Measurements from ENCODE around the gene CEBPG. TPM values are rescaled to one million over a fixed set of nuclear protein-coding genes. Genes with fewer than 3 reads are reported as not detected.

CEBPG gene
- total RNA-seq, 1 experiment from 2014 or later = 51.1 TPM

DNA sequence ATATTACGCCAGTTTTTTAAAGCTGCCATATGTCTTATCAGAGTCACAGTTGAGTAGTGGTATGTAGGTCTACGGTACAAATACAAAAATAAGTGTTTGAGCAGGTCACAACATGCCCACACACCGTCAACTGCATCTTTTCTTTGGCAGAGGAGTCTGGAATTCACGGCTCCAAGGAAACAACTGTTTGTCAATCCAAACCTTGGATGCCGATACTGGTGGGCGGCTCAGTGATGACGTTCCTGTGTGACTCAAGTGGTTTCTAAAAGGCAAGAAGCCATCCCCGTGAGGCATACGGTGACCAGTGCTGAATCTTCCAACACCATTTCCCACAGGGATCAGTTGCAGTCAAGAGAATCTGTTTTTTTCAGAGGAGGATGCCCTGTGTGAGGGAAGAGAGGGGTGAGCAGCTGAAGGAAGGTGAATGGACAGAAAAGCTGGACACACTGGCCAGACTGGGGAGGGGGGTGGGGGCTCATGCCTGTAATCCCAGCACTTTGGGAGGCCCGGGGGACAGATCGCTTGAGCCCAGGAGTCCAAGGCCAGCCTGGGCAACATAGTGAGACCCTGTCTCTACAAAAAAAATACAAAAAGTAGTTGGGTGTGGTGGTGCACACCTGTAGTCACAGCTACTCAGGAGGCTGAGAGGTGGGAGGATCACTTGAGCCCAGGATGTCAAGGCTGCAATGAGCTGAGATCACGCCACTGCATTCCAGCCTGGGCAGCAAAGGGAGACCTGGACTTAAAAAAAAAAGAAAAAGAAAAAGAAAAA, 22.8 kb upstream of the CEBPG start:
- TF ChIP-seq TCF7L2 (IDR thresholded peaks at IDR 0.05; ENCODE audit: borderline replicate concordance, extremely low read depth, insufficient read depth, insufficient read length) (no peak), EZH2 (IDR thresholded peaks at IDR 0.05) (no peak), ZFX (IDR thresholded peaks at IDR 0.05) (no peak), ZNF274 (IDR thresholded peaks at IDR 0.05; ENCODE audit: low read depth, low read length) (no peak), EZH2phosphoT487 (IDR thresholded peaks at IDR 0.05; ENCODE audit: borderline replicate concordance) (no peak), POLR2AphosphoS5 (IDR thresholded peaks at IDR 0.05; ENCODE audit: low read depth, low read length) (no peak), RAD21 (IDR thresholded peaks at IDR 0.05; ENCODE audit: low read depth) (no peak), ELF1 (IDR thresholded peaks at IDR 0.05; ENCODE audit: borderline replicate concordance, low read depth) (no peak), EGR1 (IDR thresholded peaks at IDR 0.05; ENCODE audit: low read depth) (no peak), FOSL1 (IDR thresholded peaks at IDR 0.05; ENCODE audit: low read depth) (no peak), SP1 (IDR thresholded peaks at IDR 0.05; ENCODE audit: low read depth) (no peak), YY1 (IDR thresholded peaks at IDR 0.05; ENCODE audit: extremely low read depth, insufficient replicate concordance, low read depth, low read length) (no peak), JUND (IDR thresholded peaks at IDR 0.05) (no peak), CEBPB (IDR thresholded peaks at IDR 0.05; ENCODE audit: low read depth) (no peak), SIN3A (IDR thresholded peaks at IDR 0.05; ENCODE audit: low read depth) (no peak)
- TF ChIP-seq, protein P1, sequence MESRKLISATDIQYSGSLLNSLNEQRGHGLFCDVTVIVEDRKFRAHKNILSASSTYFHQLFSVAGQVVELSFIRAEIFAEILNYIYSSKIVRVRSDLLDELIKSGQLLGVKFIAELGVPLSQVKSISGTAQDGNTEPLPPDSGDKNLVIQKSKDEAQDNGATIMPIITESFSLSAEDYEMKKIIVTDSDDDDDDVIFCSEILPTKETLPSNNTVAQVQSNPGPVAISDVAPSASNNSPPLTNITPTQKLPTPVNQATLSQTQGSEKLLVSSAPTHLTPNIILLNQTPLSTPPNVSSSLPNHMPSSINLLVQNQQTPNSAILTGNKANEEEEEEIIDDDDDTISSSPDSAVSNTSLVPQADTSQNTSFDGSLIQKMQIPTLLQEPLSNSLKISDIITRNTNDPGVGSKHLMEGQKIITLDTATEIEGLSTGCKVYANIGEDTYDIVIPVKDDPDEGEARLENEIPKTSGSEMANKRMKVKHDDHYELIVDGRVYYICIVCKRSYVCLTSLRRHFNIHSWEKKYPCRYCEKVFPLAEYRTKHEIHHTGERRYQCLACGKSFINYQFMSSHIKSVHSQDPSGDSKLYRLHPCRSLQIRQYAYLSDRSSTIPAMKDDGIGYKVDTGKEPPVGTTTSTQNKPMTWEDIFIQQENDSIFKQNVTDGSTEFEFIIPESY (IDR thresholded peaks at IDR 0.05; ENCODE audit: extremely low read depth, insufficient replicate concordance, low read length) = no peak
- TF ChIP-seq, protein P2, sequence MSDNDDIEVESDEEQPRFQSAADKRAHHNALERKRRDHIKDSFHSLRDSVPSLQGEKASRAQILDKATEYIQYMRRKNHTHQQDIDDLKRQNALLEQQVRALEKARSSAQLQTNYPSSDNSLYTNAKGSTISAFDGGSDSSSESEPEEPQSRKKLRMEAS (IDR thresholded peaks at IDR 0.05) = no peak
- TF ChIP-seq, protein P3, sequence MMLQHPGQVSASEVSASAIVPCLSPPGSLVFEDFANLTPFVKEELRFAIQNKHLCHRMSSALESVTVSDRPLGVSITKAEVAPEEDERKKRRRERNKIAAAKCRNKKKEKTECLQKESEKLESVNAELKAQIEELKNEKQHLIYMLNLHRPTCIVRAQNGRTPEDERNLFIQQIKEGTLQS (IDR thresholded peaks at IDR 0.05) = no peak
- TF ChIP-seq, protein P4, sequence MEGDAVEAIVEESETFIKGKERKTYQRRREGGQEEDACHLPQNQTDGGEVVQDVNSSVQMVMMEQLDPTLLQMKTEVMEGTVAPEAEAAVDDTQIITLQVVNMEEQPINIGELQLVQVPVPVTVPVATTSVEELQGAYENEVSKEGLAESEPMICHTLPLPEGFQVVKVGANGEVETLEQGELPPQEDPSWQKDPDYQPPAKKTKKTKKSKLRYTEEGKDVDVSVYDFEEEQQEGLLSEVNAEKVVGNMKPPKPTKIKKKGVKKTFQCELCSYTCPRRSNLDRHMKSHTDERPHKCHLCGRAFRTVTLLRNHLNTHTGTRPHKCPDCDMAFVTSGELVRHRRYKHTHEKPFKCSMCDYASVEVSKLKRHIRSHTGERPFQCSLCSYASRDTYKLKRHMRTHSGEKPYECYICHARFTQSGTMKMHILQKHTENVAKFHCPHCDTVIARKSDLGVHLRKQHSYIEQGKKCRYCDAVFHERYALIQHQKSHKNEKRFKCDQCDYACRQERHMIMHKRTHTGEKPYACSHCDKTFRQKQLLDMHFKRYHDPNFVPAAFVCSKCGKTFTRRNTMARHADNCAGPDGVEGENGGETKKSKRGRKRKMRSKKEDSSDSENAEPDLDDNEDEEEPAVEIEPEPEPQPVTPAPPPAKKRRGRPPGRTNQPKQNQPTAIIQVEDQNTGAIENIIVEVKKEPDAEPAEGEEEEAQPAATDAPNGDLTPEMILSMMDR (IDR thresholded peaks at IDR 0.05 in 2 of 3, conservative IDR thresholded peaks at IDR 0.05 in 1 of 3; ENCODE audit: borderline replicate concordance in 1 of 3, insufficient read depth in 1 of 3, low read depth in 2 of 3, low read length in 2 of 3) = no peak
- Histone ChIP-seq H2AFZ (ENCODE audit: low read depth, low read length, poor library complexity, severe bottlenecking) (no peak overlapping the region), H3K36me3 (ENCODE audit: control insufficient read depth in 1 of 2, insufficient read depth in 2 of 2, low read length in 2 of 2) (no peaks in the 10 kb centered on the region), H3K4me3 (replicated peaks in 1 of 2; ENCODE audit: low read depth in 1 of 2, low read length in 2 of 2) (no peak overlapping the region), H3K4me1 (ENCODE audit: control insufficient read depth in 1 of 2, insufficient read depth in 2 of 2, low read length in 2 of 2) (no peaks in the 10 kb centered on the region; a peak in 1 of 4 replicates), H3K9me3 (ENCODE audit: control insufficient read depth in 1 of 2, insufficient read depth in 1 of 2, low read depth in 1 of 2, low read length in 2 of 2) (no peaks in the 10 kb centered on the region), H3K27me3 (ENCODE audit: insufficient read depth, low read length) (peaks cover 16% of the 10 kb centered on the region; the same call in 1 of the 2 replicates), H3K4me2 (ENCODE audit: low read length) (no peak overlapping the region; the same call in 1 of the 2 replicates), H3K27ac (ENCODE audit: low read depth, low read length) (no peak overlapping the region), H3K79me2 (ENCODE audit: insufficient read depth, low read length) (no peaks in the 10 kb centered on the region), H3K9ac (ENCODE audit: low read length) (no peak overlapping the region), H3K9me2 (ENCODE audit: insufficient read depth) (no peaks in the 10 kb centered on the region), H4K20me1 (ENCODE audit: insufficient read depth) (no peaks in the 10 kb centered on the region)
- intact Hi-C loops (cut with micrococcal nuclease) = no loop called here
- ATAC-seq (no peak), DNase-seq (ENCODE audit: low read depth, low spot score) (no peak)
- no TSS peak for BruUV-seq (replicated peaks)
- ChIA-PET RAD21 (ENCODE audit: low non-redundant PET in 1 of 2, low total read pairs in 2 of 2, uncharacterized antibody in 2 of 2, unreplicated experiment in 2 of 2) (no interaction called here), POLR2A (no interaction called here), CTCF (no interaction called here)
